ENCODE data around the gene NRCAM. TPM values are rescaled to one million over a fixed set of nuclear protein-coding genes. Genes with fewer than 3 reads are reported as not detected.

NRCAM gene
- total RNA-seq, 1 experiment from 2014 or later, result 2.7 TPM

DNA sequence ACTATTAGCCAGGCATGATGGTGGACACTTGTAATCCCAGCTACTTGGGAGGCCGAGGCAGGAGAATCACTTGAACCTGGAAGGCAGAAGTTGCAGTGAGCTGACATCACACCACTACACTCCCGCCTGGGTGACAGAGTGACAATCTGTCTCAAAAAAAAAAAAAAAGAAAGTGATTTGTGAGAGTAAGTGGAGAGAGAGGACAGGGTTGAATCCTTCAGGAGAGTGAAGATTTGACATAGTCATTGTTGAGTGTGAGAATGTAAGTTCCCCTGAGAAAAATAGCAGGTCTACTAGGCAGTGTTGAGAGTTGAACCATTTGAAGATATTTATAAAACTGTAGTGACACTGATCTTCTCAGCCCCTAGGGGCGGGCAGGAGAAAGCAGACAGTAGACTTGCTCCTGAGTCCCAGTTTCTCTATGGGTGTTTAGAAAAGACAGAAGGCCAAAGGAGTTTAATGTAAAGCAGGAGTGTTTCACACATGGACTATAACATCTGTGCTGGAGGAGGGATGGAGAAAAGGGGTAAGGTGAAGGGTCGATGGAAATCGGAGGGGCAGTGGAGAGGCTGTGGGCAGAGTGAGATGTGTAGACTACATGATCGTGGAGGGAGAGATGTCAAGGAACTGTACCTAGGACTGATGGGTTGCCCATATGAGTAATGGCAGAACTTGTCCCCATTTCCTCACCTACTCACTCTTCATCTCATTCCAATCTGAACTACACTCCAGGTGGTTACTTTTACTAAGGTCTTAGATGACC lies 312.4 kb downstream of the NRCAM start (continued):
- TF ChIP-seq, protein P1, sequence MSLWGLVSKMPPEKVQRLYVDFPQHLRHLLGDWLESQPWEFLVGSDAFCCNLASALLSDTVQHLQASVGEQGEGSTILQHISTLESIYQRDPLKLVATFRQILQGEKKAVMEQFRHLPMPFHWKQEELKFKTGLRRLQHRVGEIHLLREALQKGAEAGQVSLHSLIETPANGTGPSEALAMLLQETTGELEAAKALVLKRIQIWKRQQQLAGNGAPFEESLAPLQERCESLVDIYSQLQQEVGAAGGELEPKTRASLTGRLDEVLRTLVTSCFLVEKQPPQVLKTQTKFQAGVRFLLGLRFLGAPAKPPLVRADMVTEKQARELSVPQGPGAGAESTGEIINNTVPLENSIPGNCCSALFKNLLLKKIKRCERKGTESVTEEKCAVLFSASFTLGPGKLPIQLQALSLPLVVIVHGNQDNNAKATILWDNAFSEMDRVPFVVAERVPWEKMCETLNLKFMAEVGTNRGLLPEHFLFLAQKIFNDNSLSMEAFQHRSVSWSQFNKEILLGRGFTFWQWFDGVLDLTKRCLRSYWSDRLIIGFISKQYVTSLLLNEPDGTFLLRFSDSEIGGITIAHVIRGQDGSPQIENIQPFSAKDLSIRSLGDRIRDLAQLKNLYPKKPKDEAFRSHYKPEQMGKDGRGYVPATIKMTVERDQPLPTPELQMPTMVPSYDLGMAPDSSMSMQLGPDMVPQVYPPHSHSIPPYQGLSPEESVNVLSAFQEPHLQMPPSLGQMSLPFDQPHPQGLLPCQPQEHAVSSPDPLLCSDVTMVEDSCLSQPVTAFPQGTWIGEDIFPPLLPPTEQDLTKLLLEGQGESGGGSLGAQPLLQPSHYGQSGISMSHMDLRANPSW (CRISPR knock-in tag; conservative IDR thresholded peaks at IDR 0.05; ENCODE audit: low read depth), result no peak
- TF ChIP-seq PRRX2 (CRISPR knock-in tag; IDR thresholded peaks at IDR 0.05) (no peak), ZNF317 (CRISPR knock-in tag; IDR thresholded peaks at IDR 0.05; ENCODE audit: borderline replicate concordance, low read depth) (no peak), ELF4 (CRISPR knock-in tag; IDR thresholded peaks at IDR 0.05; ENCODE audit: low read depth) (no peak)

- no peak for ATAC-seq
- Mint-ChIP-seq H3K4me3 (no peak overlapping the region), H3K27ac (no peak overlapping the region), H3K9me3 (peaks cover 2% of the 10 kb centered on the region; the same call in 1 of the 2 replicates), H3K4me1 (no peaks in the 10 kb centered on the region), H3K27me3 (ENCODE audit: low read depth) (no peaks in the 10 kb centered on the region), H3K36me3 (no peaks in the 10 kb centered on the region)
- no peak for DNase-seq (ENCODE audit: low spot score)
- CTCF ChIA-PET, result interaction anchor here (0.5 to 1.9 kb wide), 2 partner anchors 21 to 29 kb away, joined by 3 to 6 read pairs; no protein-coding TSS in a partner anchor
- TF ChIP-seq MXD4 (CRISPR knock-in tag; IDR thresholded peaks at IDR 0.05; ENCODE audit: borderline replicate concordance) (no peak), FOXP1 (CRISPR knock-in tag; IDR thresholded peaks at IDR 0.05; ENCODE audit: borderline replicate concordance) (no peak), ZNF219 (CRISPR knock-in tag; IDR thresholded peaks at IDR 0.05; ENCODE audit: borderline replicate concordance) (no peak), HMGA2 (CRISPR knock-in tag; IDR thresholded peaks at IDR 0.05) (no peak), NR1H2 (CRISPR knock-in tag; IDR thresholded peaks at IDR 0.05) (no peak), ZNF671 (CRISPR knock-in tag; IDR thresholded peaks at IDR 0.05) (no peak), AR (CRISPR knock-in tag; IDR thresholded peaks at IDR 0.05) (no peak), SP1 (CRISPR knock-in tag; conservative IDR thresholded peaks at IDR 0.05) (no peak), ZNF423 (CRISPR knock-in tag; IDR thresholded peaks at IDR 0.05) (no peak), FOXK1 (CRISPR knock-in tag; IDR thresholded peaks at IDR 0.05) (no peak), ZNF317 (CRISPR knock-in tag; IDR thresholded peaks at IDR 0.05; ENCODE audit: borderline replicate concordance, low read depth) (no peak), TP53 (CRISPR knock-in tag; IDR thresholded peaks at IDR 0.05) (no peak), ZNF138 (CRISPR knock-in tag; conservative IDR thresholded peaks at IDR 0.05) (no peak)
- TF ChIP-seq, protein P2, sequence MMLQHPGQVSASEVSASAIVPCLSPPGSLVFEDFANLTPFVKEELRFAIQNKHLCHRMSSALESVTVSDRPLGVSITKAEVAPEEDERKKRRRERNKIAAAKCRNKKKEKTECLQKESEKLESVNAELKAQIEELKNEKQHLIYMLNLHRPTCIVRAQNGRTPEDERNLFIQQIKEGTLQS (CRISPR knock-in tag; conservative IDR thresholded peaks at IDR 0.05), result no peak
- TF ChIP-seq, protein P3, sequence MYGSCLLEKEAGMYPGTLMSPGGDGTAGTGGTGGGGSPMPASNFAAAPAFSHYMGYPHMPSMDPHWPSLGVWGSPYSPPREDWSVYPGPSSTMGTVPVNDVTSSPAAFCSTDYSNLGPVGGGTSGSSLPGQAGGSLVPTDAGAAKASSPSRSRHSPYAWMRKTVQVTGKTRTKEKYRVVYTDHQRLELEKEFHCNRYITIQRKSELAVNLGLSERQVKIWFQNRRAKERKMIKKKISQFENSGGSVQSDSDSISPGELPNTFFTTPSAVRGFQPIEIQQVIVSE (CRISPR knock-in tag; IDR thresholded peaks at IDR 0.05; ENCODE audit: borderline replicate concordance), result no peak
- TF ChIP-seq, protein P4, sequence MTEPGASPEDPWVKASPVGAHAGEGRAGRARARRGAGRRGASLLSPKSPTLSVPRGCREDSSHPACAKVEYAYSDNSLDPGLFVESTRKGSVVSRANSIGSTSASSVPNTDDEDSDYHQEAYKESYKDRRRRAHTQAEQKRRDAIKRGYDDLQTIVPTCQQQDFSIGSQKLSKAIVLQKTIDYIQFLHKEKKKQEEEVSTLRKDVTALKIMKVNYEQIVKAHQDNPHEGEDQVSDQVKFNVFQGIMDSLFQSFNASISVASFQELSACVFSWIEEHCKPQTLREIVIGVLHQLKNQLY (CRISPR knock-in tag; IDR thresholded peaks at IDR 0.05), result no peak
- TF ChIP-seq, protein P5, sequence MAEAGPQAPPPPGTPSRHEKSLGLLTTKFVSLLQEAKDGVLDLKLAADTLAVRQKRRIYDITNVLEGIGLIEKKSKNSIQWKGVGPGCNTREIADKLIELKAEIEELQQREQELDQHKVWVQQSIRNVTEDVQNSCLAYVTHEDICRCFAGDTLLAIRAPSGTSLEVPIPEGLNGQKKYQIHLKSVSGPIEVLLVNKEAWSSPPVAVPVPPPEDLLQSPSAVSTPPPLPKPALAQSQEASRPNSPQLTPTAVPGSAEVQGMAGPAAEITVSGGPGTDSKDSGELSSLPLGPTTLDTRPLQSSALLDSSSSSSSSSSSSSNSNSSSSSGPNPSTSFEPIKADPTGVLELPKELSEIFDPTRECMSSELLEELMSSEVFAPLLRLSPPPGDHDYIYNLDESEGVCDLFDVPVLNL (CRISPR knock-in tag; IDR thresholded peaks at IDR 0.05; ENCODE audit: borderline replicate concordance, low read depth), result no peak
- POLR2A ChIA-PET, result no interaction called here
Measured at GRCh38 chr7:108142675-108143259, 313.5 kb downstream of the NRCAM start.
